GM21447 (cell line): Measurements from ENCODE around the gene ADIPOR2.
"Not testable (repeated sequence)": the region's sequence is repeated elsewhere in the genome, so short reads cannot be mapped to it uniquely, and the experiment has no call there.

ENCODE experiments used
- ATAC-seq: cut with Tn5 transposase; IDR thresholded peaks from one replicate; pipeline ENCODE4 v1.9.1; 2021; ENCODE audit not compliant: unreplicated experiment

ADIPOR2 gene

DNA sequence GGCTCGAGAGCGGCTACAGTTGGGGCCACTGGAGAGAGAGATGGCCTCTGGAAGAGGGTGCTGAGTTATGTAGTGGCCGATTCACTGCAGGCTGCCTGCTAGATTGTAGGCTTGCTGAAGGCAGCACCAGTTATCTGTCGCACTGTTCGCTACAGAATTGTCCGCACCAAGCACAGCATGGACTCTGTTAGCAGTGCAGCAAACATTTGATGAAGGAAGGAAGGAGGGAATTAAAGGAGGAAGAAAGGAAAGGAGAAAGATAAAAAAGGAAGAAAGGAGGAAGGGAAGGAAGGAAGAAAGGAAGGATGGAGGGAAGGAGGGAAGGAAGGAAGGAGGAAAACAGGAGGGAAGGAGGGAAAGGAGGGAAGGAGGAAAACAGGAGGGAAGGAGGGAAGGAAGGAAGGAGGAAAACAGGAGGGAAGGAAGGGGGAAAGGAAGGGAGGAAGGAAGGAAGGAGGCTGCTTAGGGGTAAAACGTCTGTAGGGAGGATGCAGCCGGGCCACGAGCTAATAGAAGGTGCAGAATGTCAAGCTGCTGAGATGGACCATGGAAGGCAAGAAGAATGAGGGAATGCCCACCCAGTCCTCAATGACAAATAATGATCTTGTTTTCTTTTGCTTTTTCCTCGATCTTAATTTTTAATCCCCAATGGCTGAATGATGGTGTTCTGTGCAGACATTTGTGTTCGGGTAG lies 27.3 kb upstream of the ADIPOR2 start:
- ATAC-seq = no peak

DNA sequence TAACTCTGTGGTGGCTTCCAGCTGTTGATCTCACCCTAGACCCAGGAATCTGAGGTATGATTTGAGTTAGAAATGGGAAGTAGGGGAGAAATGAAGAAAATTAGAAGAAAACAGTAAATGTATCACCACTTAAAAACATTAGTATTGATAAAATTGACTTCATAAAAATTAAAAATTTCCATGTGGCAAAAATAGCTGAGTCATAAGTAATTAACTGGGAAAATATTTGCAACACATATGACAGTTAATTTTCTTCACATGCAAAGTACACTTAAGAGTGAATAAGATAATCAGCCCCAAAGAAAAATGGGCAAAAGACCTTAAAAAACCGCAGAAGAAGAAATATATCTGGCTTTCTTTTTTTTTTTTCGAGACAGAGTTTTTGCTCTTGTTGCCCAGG lies 25.5 kb upstream of the ADIPOR2 start:
- ATAC-seq = no peak

- no peak for ATAC-seq
These were observed 24.7 kb upstream of the ADIPOR2 start for GRCh38 chr12:1666215-1666614.

- ATAC-seq = no peak
These were observed 24.1 kb upstream of the ADIPOR2 start for GRCh38 chr12:1666685-1667162.

GRCh38 chr12:1668833-1669543 lies 21.9 kb upstream of the ADIPOR2 start:
- no peak for ATAC-seq

- ATAC-seq = no peak
These were observed 20.3 kb upstream of the ADIPOR2 start for GRCh38 chr12:1670358-1671268.

DNA sequence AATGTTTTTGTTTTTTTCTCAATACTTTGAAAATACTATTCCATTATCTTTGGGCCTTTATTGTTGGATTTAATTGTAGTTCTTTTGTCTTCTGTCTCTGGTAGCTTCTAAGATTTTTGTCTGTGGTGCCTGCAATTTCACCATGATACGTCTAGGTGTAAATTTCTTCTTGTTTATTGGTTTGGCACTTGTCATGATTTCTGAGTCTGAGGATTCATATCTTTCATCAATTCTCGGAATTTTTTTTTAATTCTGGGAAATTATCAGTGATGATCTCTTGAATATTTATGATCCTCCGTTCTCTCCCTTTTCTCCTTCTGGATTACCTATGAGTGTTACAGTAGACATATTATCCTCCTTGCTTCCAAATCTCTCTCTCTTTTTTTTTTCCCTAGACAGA lies 14.8 kb upstream of the ADIPOR2 start:
- ATAC-seq = no peak

GRCh38 chr12:1680804-1681492 lies 9.9 kb upstream of the ADIPOR2 start:
- no peak for ATAC-seq

DNA sequence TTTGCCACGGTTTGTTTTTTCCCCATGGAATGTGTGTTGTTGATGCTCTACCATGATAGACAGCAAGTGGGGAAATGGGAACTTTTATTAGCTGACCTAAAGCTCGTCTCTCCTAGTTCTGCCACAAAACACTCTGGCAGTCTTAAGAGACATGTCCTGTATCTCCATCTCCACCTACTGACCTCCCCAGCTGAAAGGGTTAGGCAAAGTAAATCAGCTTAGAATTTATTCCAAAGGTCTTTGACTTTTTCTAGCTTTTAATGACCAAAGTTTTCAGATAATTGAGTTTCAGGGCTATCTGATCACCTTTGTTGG lies 9.4 kb upstream of the ADIPOR2 start:
- ATAC-seq = no peak

GRCh38 chr12:1688086-1688710 lies 2.7 kb upstream of the ADIPOR2 start:
- ATAC-seq = no peak

- ATAC-seq = peak; percentile 42
These were observed 495 bp downstream of the ADIPOR2 start for GRCh38 chr12:1691123-1692007.

DNA sequence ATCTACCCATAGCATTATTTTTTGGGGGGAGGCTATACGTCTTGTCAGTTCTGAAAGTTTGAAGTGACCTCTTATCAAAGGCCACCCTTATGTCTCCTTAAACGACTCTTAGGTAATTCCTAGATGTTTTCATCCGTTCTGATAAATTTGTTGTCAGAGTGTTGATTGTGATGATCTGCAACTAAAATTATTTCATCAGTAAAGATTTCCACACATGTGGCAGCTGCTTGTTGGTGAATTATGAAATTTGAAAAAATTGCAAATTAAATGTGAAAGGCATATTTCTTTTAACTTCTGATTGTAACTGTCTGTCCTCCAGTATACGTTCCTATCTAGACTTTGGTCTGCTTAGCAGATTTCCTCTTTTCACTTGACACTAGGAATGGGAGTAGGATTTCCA lies 1.4 kb downstream of the ADIPOR2 start:
- ATAC-seq = no peak

GRCh38 chr12:1692895-1693610 lies 2.2 kb downstream of the ADIPOR2 start:
- no peak for ATAC-seq

GRCh38 chr12:1695097-1695496 lies 4.2 kb downstream of the ADIPOR2 start:
- ATAC-seq = not testable (repeated sequence)

DNA sequence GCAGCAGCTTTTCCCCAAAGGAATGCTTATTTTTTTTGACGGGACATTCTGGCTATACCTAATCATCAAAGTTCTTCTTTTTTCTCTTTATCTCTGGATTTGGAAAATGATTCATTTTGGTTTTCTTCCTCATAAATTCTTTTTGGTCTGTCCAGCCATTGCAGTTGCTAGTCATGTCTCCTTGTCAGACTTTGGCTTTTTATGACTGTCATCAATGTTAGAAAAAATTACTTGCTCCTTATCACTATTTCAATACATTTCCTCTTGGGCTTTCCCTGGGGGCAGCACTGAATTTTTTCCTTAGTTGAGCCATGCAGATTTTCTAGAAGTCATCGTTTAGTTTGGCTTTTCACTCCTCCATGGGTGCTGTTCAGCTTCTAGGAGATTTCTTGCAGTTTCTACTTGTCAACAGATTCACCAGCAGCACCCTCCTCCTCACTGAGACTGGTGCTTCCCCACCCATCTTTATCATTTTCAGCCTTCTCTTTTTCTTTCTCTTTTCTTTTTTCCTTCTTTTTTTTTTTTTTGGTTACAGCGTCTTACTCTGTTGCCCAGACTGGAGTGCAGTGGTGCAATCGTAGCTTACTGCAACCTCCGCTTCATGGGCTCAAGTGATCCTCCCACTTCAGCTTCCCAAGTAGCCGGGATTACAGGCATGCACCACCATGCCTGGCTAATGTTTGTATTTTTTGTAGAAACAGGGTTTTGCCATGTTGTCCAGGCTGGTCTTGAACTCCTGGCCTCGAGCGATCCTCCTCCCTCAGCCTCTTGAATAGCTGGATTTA lies 5.2 kb downstream of the ADIPOR2 start:
- ATAC-seq = no peak

- no peak for ATAC-seq
These were observed 5.9 kb downstream of the ADIPOR2 start for GRCh38 chr12:1696800-1697199.

GRCh38 chr12:1697271-1697670 lies 6.4 kb downstream of the ADIPOR2 start:
- ATAC-seq = no peak

- no peak for ATAC-seq
These were observed 7.8 kb downstream of the ADIPOR2 start for GRCh38 chr12:1698720-1699119.
